Activated T-cell treated with anti-CD3 and anti-CD28 coated beads for 48 hours (primary cell): ENCODE data around the gene NPW.

Source experiments
- DNase-seq: peaks from one replicate; pipeline ENCODE4 v3.0.0-alpha.2; 2020; ENCODE audit warnings: low read depth

The NPW gene

GRCh38 chr16:2053897-2054296 lies 34.3 kb downstream of the NPW start:
- DNase-seq, result no peak

DNA sequence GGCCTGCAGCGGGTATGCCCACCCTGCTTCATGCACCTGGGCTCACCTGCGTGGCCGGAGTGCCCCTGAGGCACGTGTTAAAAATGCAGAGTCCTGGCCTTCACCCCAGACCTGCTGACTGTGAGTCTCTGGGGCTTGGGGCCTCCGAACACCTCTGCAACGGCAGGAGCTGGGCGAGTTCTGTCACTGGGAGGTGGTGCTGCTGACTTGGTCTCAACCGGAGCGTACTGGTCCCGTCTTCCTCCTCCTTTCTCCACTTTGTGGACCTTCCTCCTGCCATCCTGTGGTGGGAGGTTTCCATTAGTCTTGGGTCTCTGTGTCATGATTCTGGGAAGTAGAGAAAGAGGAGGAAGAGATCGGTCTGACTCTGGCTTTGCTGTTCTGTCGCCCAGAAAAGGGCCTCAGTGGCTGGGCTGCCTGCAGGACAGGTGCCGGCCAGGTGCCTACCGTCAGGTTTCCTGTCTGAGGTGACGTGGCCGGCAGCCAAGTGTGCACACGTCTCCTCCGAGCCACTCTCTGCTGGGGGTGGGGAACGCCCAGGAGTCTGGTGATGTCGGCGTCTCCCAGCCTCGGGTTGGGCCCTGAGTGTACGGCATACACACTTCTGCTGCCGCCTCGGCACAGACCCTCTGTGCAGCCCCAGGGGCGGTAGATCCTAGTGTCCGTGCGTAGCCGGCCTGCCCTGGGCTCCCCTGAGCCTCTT lies 35.1 kb downstream of the NPW start:
- no peak for DNase-seq

DNA sequence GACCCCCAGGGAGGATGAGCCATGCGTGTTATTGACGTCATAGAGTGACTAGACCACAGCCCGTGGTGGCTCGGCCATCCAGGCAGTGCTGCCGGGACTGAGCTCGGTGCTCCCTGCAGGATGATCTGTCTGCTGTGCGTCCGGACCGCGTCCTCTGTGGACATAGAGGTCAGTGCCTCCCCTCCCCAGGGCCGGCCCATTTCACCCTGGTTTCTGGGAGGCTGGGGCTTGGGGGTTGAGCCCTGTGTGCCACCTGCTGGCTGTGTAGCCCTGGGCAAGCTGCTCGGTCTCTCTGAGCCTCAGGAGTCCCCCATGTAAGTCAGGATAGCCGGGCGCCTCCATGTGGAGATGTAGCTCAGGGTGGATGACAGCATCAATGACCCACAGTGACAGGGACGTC lies 36.5 kb downstream of the NPW start:
- DNase-seq, result no peak

DNA sequence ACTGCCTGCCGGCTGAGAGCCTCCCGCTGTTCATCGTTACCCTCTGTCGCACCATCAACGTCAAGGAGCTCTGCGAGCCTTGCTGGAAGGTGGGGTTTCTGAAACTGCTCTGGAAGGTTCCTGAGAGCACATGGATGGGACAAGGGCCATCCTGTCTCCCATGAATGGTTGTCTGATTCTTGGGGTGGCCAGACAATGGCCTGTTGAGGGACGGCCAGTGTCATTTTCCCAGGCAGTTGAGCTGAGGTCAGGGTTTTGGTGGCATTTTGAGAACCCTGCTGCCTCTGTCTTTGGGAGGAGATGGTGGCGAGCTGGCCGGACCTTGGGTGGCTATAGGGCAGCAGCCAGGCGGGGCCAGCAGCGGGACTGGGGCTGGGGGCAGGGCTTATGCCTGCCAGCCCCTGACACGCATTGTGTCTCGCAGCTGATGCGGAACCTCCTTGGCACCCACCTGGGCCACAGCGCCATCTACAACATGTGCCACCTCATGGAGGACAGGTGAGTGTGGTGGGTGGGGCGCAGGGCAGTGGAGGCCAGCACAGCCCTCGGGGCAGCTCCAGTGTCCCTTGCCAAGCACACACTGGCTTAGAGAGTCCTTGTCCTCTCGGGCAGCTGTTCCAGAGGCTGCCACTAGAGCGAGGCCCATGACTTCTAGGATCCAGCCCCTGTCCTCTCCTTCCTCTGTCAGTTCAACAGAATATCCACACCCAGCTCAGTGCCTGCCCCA lies 37.3 kb downstream of the NPW start:
- DNase-seq, result no peak

DNA sequence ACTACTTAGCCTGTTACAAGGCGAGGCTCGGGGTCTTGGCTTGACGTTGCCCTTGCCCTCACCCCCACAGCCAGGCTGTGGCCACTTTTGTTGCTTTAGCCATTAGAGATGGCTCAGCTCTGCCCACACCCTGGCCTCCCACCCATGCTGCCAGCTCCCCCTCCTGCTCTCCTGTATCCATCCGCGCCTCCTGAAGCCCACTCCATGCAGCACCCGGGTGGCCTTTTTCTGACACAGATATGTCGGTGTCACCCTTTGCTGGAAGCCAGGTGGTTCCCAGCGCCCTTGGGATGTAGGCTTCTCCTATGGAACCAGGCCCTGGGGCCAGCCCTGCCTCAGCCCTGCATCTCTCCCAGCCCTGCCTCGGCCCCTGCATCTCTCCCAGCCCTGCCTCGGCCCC lies 37.9 kb downstream of the NPW start:
- no peak for DNase-seq

GRCh38 chr16:2058420-2058819 lies 38.8 kb downstream of the NPW start:
- DNase-seq, result no peak

DNA sequence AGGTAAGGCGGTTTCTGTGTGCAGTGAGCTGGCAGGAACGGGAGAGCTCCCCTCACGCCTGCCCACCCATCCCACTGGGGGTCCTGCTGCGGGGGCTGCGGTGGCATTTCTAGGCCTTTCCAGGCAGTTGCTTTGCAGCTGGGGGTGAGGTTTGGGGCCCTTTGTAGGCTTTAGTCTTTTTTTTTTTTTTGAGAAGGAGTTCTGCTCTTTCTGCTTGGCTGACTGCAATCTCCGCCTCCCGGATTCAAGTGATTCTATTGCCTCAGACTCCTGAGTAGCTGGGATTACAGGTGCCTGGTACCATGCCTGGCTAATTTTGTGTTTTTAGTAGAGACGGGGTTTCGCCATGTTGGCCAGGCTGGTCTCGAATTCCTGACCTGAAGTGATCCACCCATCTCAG lies 39.3 kb downstream of the NPW start:
- no peak for DNase-seq

DNA sequence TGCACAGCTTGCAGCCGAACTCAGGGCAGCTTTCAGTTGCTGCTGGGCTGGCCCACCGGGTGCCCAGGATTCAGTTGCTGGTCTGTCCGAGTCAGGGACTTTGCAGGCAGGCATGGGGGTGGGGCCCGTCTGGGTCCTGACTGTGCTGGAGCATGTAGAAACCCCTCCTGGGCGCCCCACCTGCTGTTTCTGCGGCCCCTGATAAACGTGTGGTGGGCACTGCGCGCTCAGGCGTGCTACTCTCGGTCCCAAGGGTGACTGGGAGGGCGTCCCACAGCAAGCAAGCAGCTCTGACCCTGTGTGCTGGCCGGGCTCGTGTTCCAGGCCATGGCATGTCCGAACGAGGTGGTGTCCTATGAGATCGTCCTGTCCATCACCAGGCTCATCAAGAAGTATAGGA lies 40.8 kb downstream of the NPW start:
- no peak for DNase-seq

- no peak for DNase-seq
These were observed 41.4 kb downstream of the NPW start for GRCh38 chr16:2061023-2061422.

DNA sequence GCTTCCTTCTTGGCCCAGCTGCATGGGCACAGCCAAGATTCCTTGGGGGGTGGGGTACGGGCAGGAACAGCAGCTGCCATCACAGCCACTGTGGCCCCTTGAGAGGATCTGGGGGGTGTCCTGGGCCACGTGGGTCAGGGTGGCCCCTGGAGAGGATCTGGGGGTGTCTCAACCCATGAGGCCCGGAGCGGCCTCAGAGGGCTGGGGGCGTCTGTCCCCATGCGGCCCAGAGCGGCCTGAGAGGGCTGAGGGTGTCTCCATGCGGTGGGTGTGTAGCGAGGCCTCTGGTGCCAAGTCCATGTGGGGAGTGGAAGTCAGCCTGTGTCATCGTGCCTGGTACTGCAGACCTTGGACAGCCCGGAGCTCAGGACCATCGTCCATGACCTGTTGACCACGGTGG lies 41.9 kb downstream of the NPW start:
- no peak for DNase-seq

- DNase-seq, result no peak
These were observed 43.2 kb downstream of the NPW start for GRCh38 chr16:2062801-2063200.

GRCh38 chr16:2063861-2064260 lies 44.3 kb downstream of the NPW start:
- no peak for DNase-seq

DNA sequence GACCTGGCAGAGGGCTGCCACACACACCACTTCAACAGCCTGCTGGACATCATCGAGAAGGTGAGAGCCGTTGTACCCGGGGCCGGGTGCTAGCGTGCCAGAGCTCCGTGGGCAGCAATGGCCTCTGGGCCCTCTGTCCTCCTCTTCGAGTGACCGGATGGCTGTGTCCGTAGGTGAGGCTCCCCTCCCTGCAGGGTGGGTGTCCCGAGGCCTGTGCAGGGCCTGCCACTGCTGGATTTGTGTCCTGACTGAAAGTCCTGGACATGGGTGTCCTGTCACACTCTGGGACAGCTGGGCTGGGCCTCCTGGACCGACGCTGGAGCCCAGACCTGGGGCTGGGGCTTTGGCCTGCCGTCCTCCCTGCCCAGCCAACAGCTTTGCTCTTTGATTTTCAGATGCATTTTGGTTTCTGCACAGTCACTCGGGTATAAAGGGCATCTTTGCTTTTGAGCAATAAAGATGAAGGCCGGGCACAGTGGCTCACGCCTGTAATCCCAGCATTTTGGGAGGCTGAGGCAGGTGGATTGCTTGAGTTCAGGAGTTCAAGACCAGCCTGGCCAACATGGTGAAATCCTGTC lies 44.9 kb downstream of the NPW start:
- no peak for DNase-seq

DNA sequence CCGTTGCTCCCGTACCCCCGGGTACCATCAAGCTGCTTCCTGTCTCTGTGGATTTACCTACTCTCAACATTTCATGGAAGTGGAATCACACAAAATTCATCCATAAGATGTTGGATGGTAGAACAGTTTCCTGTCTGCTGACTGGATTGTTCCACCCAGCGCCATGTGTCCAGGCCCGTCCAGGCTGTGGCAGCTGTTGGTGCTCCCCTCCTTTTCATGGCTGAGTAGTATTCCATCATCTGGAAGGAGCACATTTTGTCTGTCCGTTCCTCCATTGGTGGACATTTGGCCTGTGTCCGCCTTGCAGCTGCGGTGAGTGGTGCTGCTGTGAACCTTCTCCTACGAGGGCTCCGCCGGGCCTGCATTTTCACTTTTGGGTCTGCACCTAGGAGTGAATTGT lies 46.6 kb downstream of the NPW start:
- no peak for DNase-seq
